PC-9 (cell line): Measurements from ENCODE around the gene HTT.

Experiments used
- CTCF ChIP-seq: fragments of 200-600 bp; sonication (generic); conservative IDR thresholded peaks from 2 replicates; pipeline ENCODE4 v1.6.1; 2017; ENCODE audit warnings: mixed run types, antibody characterized with exemption, mild to moderate bottlenecking, moderate library complexity
- EZH2 ChIP-seq: fragments of 200-600 bp; sonication (generic); IDR thresholded peaks from 2 replicates; pipeline ENCODE4 v1.8.0; 2017; ENCODE audit warnings: antibody characterized with exemption, low read depth

- TF ChIP-seq CTCF (no peak), EZH2 (no peak)
Observed at GRCh38 chr4:3291969-3292570, 217.6 kb downstream of the HTT start.
